Measurements from ENCODE around the gene NRCAM. TPM values are rescaled to one million over a fixed set of nuclear protein-coding genes. Genes with fewer than 3 reads are reported as not detected.

The NRCAM gene
- total and polyA plus RNA-seq, 10 of the 15 experiments (the other 5 are each of a cell fraction or from before 2014, with no cell fraction given), result 0.30 to 2.0 (median 1.0) TPM

DNA sequence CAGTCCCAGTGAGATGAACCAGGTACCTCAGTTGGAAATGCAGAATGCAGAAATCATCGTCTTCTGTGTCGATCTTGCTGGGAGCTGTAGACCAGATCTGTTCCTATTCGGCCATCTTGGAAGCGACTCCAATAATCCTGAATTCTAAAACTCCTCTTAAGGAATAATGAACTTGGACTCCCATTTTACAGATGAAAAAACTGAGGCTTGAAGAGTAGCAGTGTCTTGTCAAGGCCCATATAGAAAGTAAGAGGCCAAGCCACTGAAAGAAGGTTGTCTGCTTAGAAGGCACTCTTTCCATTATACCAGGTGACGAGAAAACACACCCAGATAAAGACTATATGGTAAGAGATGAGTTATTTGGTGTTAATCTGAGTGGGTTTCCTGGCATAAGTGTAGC lies 177.5 kb downstream of the NRCAM start:
- intact Hi-C loops (cut with micrococcal nuclease; ENCODE audit: unreplicated experiment), result no loop called here
- TF ChIP-seq NR2C1 (IDR thresholded peaks at IDR 0.05) (no peak), NFIC (IDR thresholded peaks at IDR 0.05; ENCODE audit: low read depth, low read length) (no peak), RELA (IDR thresholded peaks at IDR 0.05; ENCODE audit: borderline replicate concordance, partially characterized antibody) (no peak), CBFB (IDR thresholded peaks at IDR 0.05; ENCODE audit: low read depth) (no peak), MEF2A (IDR thresholded peaks at IDR 0.05; ENCODE audit: insufficient read depth, low read depth, low read length) (no peak), KLF5 (IDR thresholded peaks at IDR 0.05; ENCODE audit: partially characterized antibody) (no peak)
- Histone ChIP-seq H3K27ac (ENCODE audit: control insufficient read depth, insufficient read depth) (no peak overlapping the region), H3K79me2 (ENCODE audit: control insufficient read depth, insufficient read depth, low read length) (no peaks in the 10 kb centered on the region), H3K4me1 (ENCODE audit: control insufficient read depth, insufficient read depth, low read length) (no peaks in the 10 kb centered on the region), H3K9ac (ENCODE audit: control insufficient read depth, insufficient read depth, low read length) (no peak overlapping the region), H4K20me1 (ENCODE audit: control insufficient read depth, insufficient read depth) (no peaks in the 10 kb centered on the region), H3K4me2 (ENCODE audit: control insufficient read depth, insufficient read depth) (no peak overlapping the region), H2AFZ (ENCODE audit: control insufficient read depth, low read depth, low read length) (no peak overlapping the region), H3K27me3 (replicated peaks in 1 of 2; ENCODE audit: control insufficient read depth in 2 of 2, insufficient read depth in 2 of 2, low read length in 1 of 2) (peaks cover 2 to 5% of the 10 kb centered on the region in 2 experiments; a peak in 3 of 4 replicates), H3K4me3 (no peak overlapping the region), H3K9me3 (replicated peaks; ENCODE audit: control insufficient read depth, insufficient read depth, low read length) (no peaks in the 10 kb centered on the region; the same call in 2 of the 3 replicates), H3K36me3 (ENCODE audit: control insufficient read depth in 2 of 2, insufficient read depth in 2 of 2, low read length in 1 of 2) (no peaks in the 10 kb centered on the region)
- RAD21 ChIA-PET (ENCODE audit: unreplicated experiment), result no interaction called here
- SMC1A ChIA-PET (ENCODE audit: uncharacterized antibody, unreplicated experiment), result no interaction called here
- no TSS peak for BruUV-seq (replicated peaks)
- no peak for DNase-seq (ENCODE audit: low read depth, low spot score)
- no peak for ATAC-seq
- no peak for FAIRE-seq
- WGBS (ENCODE audit: insufficient coverage, insufficient replicate concordance, low lambda C conversion rate, missing lambda C conversion rate), result 60% methylated on average over 5 of the region's 5 CpGs
- in situ Hi-C loops (cut with MboI), result no loop called here
- POLR2A ChIA-PET, result no interaction called here
- CTCF ChIA-PET, result no interaction called here

DNA sequence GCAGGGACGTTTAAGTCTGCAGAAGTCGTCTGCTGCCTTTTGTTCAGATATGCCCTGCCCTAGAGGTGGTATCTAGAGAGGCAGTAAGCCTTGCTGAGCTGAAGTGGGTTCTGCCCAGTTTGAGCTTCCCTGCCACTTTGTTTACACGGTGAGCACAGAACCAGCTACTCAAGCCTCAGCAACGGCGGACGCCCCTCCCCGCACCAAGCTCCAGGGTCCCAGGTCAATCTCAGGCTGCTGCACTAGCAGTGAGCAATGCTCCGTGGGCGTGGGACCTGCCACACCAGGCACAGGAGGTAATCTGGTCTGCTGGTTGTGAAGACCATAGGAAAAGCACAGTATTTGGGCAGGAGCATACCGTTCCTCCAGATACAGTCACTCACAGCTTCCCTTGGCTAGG lies 178.0 kb downstream of the NRCAM start:
- ChIA-PET SMC1A (ENCODE audit: uncharacterized antibody, unreplicated experiment) (no interaction called here), POLR2A (no interaction called here), RAD21 (ENCODE audit: unreplicated experiment) (no interaction called here), CTCF (no interaction called here)
- ATAC-seq (no peak), DNase-seq (ENCODE audit: low read depth, low spot score) (no peak), FAIRE-seq (no peak)
- Histone ChIP-seq H3K9ac (ENCODE audit: control insufficient read depth, insufficient read depth, low read length) (no peak overlapping the region), H3K4me3 (no peak overlapping the region), H3K36me3 (ENCODE audit: control insufficient read depth in 2 of 2, insufficient read depth in 2 of 2, low read length in 1 of 2) (no peaks in the 10 kb centered on the region), H3K4me2 (ENCODE audit: control insufficient read depth, insufficient read depth) (no peak overlapping the region), H3K27me3 (replicated peaks in 1 of 2; ENCODE audit: control insufficient read depth in 2 of 2, insufficient read depth in 2 of 2, low read length in 1 of 2) (peaks cover 0 to 2% of the 10 kb centered on the region in 2 experiments; a peak in 3 of 4 replicates), H3K4me1 (ENCODE audit: control insufficient read depth, insufficient read depth, low read length) (no peaks in the 10 kb centered on the region), H3K9me3 (replicated peaks; ENCODE audit: control insufficient read depth, insufficient read depth, low read length) (no peaks in the 10 kb centered on the region; the same call in 2 of the 3 replicates), H2AFZ (ENCODE audit: control insufficient read depth, low read depth, low read length) (no peak overlapping the region), H4K20me1 (ENCODE audit: control insufficient read depth, insufficient read depth) (no peaks in the 10 kb centered on the region), H3K79me2 (ENCODE audit: control insufficient read depth, insufficient read depth, low read length) (no peaks in the 10 kb centered on the region), H3K27ac (ENCODE audit: control insufficient read depth, insufficient read depth) (no peak overlapping the region)
- intact Hi-C loops (cut with micrococcal nuclease; ENCODE audit: unreplicated experiment), result no loop called here
- 52% methylated on average over 10 of the region's 10 CpGs for WGBS (ENCODE audit: insufficient coverage, insufficient replicate concordance, low lambda C conversion rate, missing lambda C conversion rate)
- in situ Hi-C loops (cut with MboI), result no loop called here
- no TSS peak for BruUV-seq (replicated peaks)
- TF ChIP-seq, protein P1, sequence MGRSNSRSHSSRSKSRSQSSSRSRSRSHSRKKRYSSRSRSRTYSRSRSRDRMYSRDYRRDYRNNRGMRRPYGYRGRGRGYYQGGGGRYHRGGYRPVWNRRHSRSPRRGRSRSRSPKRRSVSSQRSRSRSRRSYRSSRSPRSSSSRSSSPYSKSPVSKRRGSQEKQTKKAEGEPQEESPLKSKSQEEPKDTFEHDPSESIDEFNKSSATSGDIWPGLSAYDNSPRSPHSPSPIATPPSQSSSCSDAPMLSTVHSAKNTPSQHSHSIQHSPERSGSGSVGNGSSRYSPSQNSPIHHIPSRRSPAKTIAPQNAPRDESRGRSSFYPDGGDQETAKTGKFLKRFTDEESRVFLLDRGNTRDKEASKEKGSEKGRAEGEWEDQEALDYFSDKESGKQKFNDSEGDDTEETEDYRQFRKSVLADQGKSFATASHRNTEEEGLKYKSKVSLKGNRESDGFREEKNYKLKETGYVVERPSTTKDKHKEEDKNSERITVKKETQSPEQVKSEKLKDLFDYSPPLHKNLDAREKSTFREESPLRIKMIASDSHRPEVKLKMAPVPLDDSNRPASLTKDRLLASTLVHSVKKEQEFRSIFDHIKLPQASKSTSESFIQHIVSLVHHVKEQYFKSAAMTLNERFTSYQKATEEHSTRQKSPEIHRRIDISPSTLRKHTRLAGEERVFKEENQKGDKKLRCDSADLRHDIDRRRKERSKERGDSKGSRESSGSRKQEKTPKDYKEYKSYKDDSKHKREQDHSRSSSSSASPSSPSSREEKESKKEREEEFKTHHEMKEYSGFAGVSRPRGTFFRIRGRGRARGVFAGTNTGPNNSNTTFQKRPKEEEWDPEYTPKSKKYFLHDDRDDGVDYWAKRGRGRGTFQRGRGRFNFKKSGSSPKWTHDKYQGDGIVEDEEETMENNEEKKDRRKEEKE (IDR thresholded peaks at IDR 0.05), result no peak
- TF ChIP-seq EED (IDR thresholded peaks at IDR 0.05; ENCODE audit: low read depth), result no peak
- TF ChIP-seq POLR2AphosphoS2 (IDR thresholded peaks at IDR 0.05; ENCODE audit: low read depth, low read length), result no peak
- TF ChIP-seq ZSCAN29 (IDR thresholded peaks at IDR 0.05), result no peak
- no peak for TF ChIP-seq POLR2AphosphoS5 (IDR thresholded peaks at IDR 0.05; ENCODE audit: low read length)
- TF ChIP-seq MEF2A (IDR thresholded peaks at IDR 0.05; ENCODE audit: insufficient read depth, low read depth, low read length), result no peak
- TF ChIP-seq, protein P2, sequence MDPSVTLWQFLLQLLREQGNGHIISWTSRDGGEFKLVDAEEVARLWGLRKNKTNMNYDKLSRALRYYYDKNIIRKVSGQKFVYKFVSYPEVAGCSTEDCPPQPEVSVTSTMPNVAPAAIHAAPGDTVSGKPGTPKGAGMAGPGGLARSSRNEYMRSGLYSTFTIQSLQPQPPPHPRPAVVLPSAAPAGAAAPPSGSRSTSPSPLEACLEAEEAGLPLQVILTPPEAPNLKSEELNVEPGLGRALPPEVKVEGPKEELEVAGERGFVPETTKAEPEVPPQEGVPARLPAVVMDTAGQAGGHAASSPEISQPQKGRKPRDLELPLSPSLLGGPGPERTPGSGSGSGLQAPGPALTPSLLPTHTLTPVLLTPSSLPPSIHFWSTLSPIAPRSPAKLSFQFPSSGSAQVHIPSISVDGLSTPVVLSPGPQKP (IDR thresholded peaks at IDR 0.05; ENCODE audit: low read depth, low read length), result no peak
- TF ChIP-seq BMI1 (IDR thresholded peaks at IDR 0.05; ENCODE audit: borderline replicate concordance), result no peak
- TF ChIP-seq SRF (IDR thresholded peaks at IDR 0.05; ENCODE audit: low read depth in 2 of 2, low read length in 2 of 2), result no peak
